ENCODE data around the gene MSANTD4.
"Not testable (repeated sequence)": the region's sequence is repeated elsewhere in the genome, so short reads cannot be mapped to it uniquely, and the experiment has no call there.

Gene MSANTD4

GRCh38 chr11:106031202-106031810, 9.3 kb upstream of the MSANTD4 start:
- Mint-ChIP-seq H3K4me1 (no peaks in the 10 kb centered on the region), H3K27ac (no peak overlapping the region), H3K4me3 (no peak overlapping the region), H3K9me3 (peaks cover 0 to 4% of the 10 kb centered on the region in 2 donors), H3K27me3 (peaks cover 36 to 64% of the 10 kb centered on the region in 2 donors), H3K36me3 (no peaks in the 10 kb centered on the region)
- DNase-seq, result no peak
- no peak for ATAC-seq (replicated peaks)

GRCh38 chr11:106030609-106031008, 8.6 kb upstream of the MSANTD4 start:
- H3K27me3 Mint-ChIP-seq, result peaks cover 29 to 59% of the 10 kb centered on the region in 2 donors
- H3K4me3 Mint-ChIP-seq, result no peak overlapping the region

GRCh38 chr11:106022795-106023275, 795 bp upstream of the MSANTD4 start:
- DNase-seq, result no peak
- H3K9me3 Mint-ChIP-seq, result peaks cover 4% of the 10 kb centered on the region in 2 donors
- peaks cover 8 to 21% of the 10 kb centered on the region in 2 donors for H3K36me3 Mint-ChIP-seq
- peaks cover 0 to 17% of the 10 kb centered on the region in 2 donors for H3K27me3 Mint-ChIP-seq
- peaks cover 22 to 44% of the 10 kb centered on the region in 2 donors for H3K4me1 Mint-ChIP-seq
- peak overlapping the region; percentile 91 for H3K4me3 Mint-ChIP-seq
- H3K27ac Mint-ChIP-seq, result peak overlapping the region; percentile 94
- no peak for ATAC-seq (replicated peaks)

More at GRCh38 chr11:106030609-106031008, 8.6 kb upstream of the MSANTD4 start:
- no peaks in the 10 kb centered on the region for H3K4me1 Mint-ChIP-seq
- H3K36me3 Mint-ChIP-seq, result no peaks in the 10 kb centered on the region
- peaks cover 0 to 4% of the 10 kb centered on the region in 2 donors for H3K9me3 Mint-ChIP-seq
- no peak for ATAC-seq (replicated peaks)
- no peak overlapping the region for H3K27ac Mint-ChIP-seq
- no peak for DNase-seq

- no peak for DNase-seq
- Mint-ChIP-seq H3K27me3 (peaks cover 0 to 3% of the 10 kb centered on the region in 2 donors), H3K27ac (peak overlapping the region; percentile 94), H3K9me3 (peaks cover 0 to 4% of the 10 kb centered on the region in 2 donors), H3K36me3 (peaks cover 8 to 23% of the 10 kb centered on the region in 2 donors), H3K4me3 (peak overlapping the region; percentile 91), H3K4me1 (peaks cover 23 to 47% of the 10 kb centered on the region in 2 donors)
- no peak for ATAC-seq (replicated peaks)
These were observed 666 bp downstream of the MSANTD4 start for GRCh38 chr11:106021181-106021966.

GRCh38 chr11:106017093-106017492, 4.9 kb downstream of the MSANTD4 start:
- Mint-ChIP-seq H3K36me3 (peaks cover 11 to 34% of the 10 kb centered on the region in 2 donors), H3K27ac (no peak overlapping the region), H3K4me3 (no peak overlapping the region), H3K9me3 (no peaks in the 10 kb centered on the region), H3K4me1 (peaks cover 19 to 43% of the 10 kb centered on the region in 2 donors), H3K27me3 (no peaks in the 10 kb centered on the region)
- no peak for DNase-seq
- no peak for ATAC-seq (replicated peaks)

- ATAC-seq (replicated peaks) (no peak), DNase-seq (no peak)
- H3K27me3 Mint-ChIP-seq, result no peaks in the 10 kb centered on the region
- H3K4me3 Mint-ChIP-seq, result no peak overlapping the region
- H3K36me3 Mint-ChIP-seq, result peaks cover 18 to 37% of the 10 kb centered on the region in 2 donors
- no peaks in the 10 kb centered on the region for H3K9me3 Mint-ChIP-seq
- no peak overlapping the region for H3K27ac Mint-ChIP-seq
- peaks cover 13 to 35% of the 10 kb centered on the region in 2 donors for H3K4me1 Mint-ChIP-seq
These were observed 7.0 kb downstream of the MSANTD4 start for GRCh38 chr11:106015066-106015465.

- no peak for ATAC-seq (replicated peaks)
- Mint-ChIP-seq H3K36me3 (peaks cover 22 to 37% of the 10 kb centered on the region in 2 donors), H3K4me1 (peaks cover 14 to 35% of the 10 kb centered on the region in 2 donors), H3K27me3 (no peaks in the 10 kb centered on the region), H3K4me3 (no peak overlapping the region), H3K9me3 (no peaks in the 10 kb centered on the region), H3K27ac (no peak overlapping the region)
- DNase-seq, result no peak
These were observed 7.4 kb downstream of the MSANTD4 start for GRCh38 chr11:106014620-106015019.

GRCh38 chr11:106014035-106014434, 8.0 kb downstream of the MSANTD4 start:
- Mint-ChIP-seq H3K4me1 (peaks cover 12 to 34% of the 10 kb centered on the region in 2 donors), H3K9me3 (no peaks in the 10 kb centered on the region), H3K4me3 (no peak overlapping the region), H3K36me3 (peaks cover 23 to 38% of the 10 kb centered on the region in 2 donors), H3K27me3 (no peaks in the 10 kb centered on the region), H3K27ac (no peak overlapping the region)
- no peak for ATAC-seq (replicated peaks)
- DNase-seq, result no peak

GRCh38 chr11:106012744-106013143, 9.3 kb downstream of the MSANTD4 start:
- Mint-ChIP-seq H3K4me3 (no peak overlapping the region), H3K27me3 (no peaks in the 10 kb centered on the region), H3K27ac (no peak overlapping the region), H3K36me3 (peaks cover 29 to 43% of the 10 kb centered on the region in 2 donors), H3K9me3 (no peaks in the 10 kb centered on the region), H3K4me1 (peaks cover 10 to 30% of the 10 kb centered on the region in 2 donors)
- ATAC-seq (replicated peaks), result no peak
- no peak for DNase-seq

GRCh38 chr11:106011481-106011880, 10.6 kb downstream of the MSANTD4 start:
- peaks cover 41 to 54% of the 10 kb centered on the region in 2 donors for H3K36me3 Mint-ChIP-seq

GRCh38 chr11:106003094-106003493, 18.9 kb downstream of the MSANTD4 start:
- DNase-seq; H3K27ac Mint-ChIP-seq; H3K27me3 Mint-ChIP-seq; ATAC-seq (replicated peaks); H3K4me3 Mint-ChIP-seq: not testable (repeated sequence)
- H3K9me3 Mint-ChIP-seq, result peaks cover 11 to 23% of the 10 kb centered on the region in 2 donors
- peaks cover 71 to 85% of the 10 kb centered on the region in 2 donors for H3K36me3 Mint-ChIP-seq
- peaks cover 12 to 29% of the 10 kb centered on the region in 2 donors for H3K4me1 Mint-ChIP-seq

More at GRCh38 chr11:106011481-106011880, 10.6 kb downstream of the MSANTD4 start:
- no peaks in the 10 kb centered on the region for H3K27me3 Mint-ChIP-seq
- ATAC-seq (replicated peaks) (no peak), DNase-seq (no peak)
- no peak overlapping the region for H3K4me3 Mint-ChIP-seq
- peaks cover 9 to 28% of the 10 kb centered on the region in 2 donors for H3K4me1 Mint-ChIP-seq
- H3K27ac Mint-ChIP-seq, result no peak overlapping the region
- H3K9me3 Mint-ChIP-seq, result no peaks in the 10 kb centered on the region

- peaks cover 18 to 35% of the 10 kb centered on the region in 2 donors for H3K4me1 Mint-ChIP-seq
- no peak overlapping the region for H3K27ac Mint-ChIP-seq
- DNase-seq, result no peak
- H3K4me3 Mint-ChIP-seq, result no peak overlapping the region
- H3K9me3 Mint-ChIP-seq, result peaks cover 14 to 23% of the 10 kb centered on the region in 2 donors
- H3K27me3 Mint-ChIP-seq, result no peaks in the 10 kb centered on the region
- peaks cover 64 to 83% of the 10 kb centered on the region in 2 donors for H3K36me3 Mint-ChIP-seq
- peak in 1 of 2 donors; percentile 34 for ATAC-seq (replicated peaks)
These were observed 20.6 kb downstream of the MSANTD4 start for GRCh38 chr11:106001304-106002012.

- Mint-ChIP-seq H3K4me1 (peaks cover 0 to under 1% of the 10 kb centered on the region in 2 donors), H3K36me3 (peaks cover 27 to 32% of the 10 kb centered on the region in 2 donors), H3K27ac (no peak overlapping the region), H3K4me3 (no peak overlapping the region), H3K9me3 (peaks cover 10 to 15% of the 10 kb centered on the region in 2 donors), H3K27me3 (no peaks in the 10 kb centered on the region)
- no peak for DNase-seq
- ATAC-seq (replicated peaks), result no peak
These were observed 30.2 kb downstream of the MSANTD4 start for GRCh38 chr11:105991888-105992287.

- Mint-ChIP-seq H3K4me3 (no peak overlapping the region), H3K36me3 (peaks cover 16 to 17% of the 10 kb centered on the region in 2 donors), H3K9me3 (peaks cover 9 to 14% of the 10 kb centered on the region in 2 donors), H3K27ac (no peak overlapping the region), H3K4me1 (no peaks in the 10 kb centered on the region), H3K27me3 (no peaks in the 10 kb centered on the region)
- DNase-seq (no peak), ATAC-seq (replicated peaks) (no peak)
These were observed 32.9 kb downstream of the MSANTD4 start for GRCh38 chr11:105989124-105989523.

Data from stimulated activated naive B cell treated with anti-CD40 and anti-IgM and Interleukin-4, amounts not matched to agents 10 μg/mL and 1 μg/mL and 100 μg/mL, for 72 hours (primary cell).